GM12878 (cell line): Measurements from ENCODE around the gene PLEKHH2. TPM values are rescaled to one million over a fixed set of nuclear protein-coding genes. Genes with fewer than 3 reads are reported as not detected.

Experiments used
- ATAC-seq: fragments of 200-7000 bp; cut with Tn5 transposase; 3 replicates; pipeline ENCODE4 v1.9.1; 2020; ENCODE audit warnings: mild to moderate bottlenecking, moderate library complexity
- BruUV-seq: library from RNA; stranded (reverse); fragments of 400-500 nt; replicated peaks from 2 replicates; lab custom pipeline; 2021; lab: Mats Ljungman, UMichigan
- CTCF ChIA-PET: fragments of 300-600 bp; sonication (Branson Sonifier 250); formaldehyde crosslinking; extraction: SDS; loops from one replicate; lab custom pipeline; 2021; ENCODE audit warnings: inconsistent platforms; lab: Yijun Ruan, JAX
- POLR2A ChIA-PET: fragments of 350-600 bp; formaldehyde crosslinking; extraction: SDS; loops from one replicate; lab custom pipeline; 2021; ENCODE audit warnings: inconsistent platforms; lab: Charles Lee
- RAD21 ChIA-PET: fragments of 300-600 bp; sonication (Branson Sonifier 250); formaldehyde crosslinking; loops from one replicate; lab custom pipeline; 2023; ENCODE audit warnings: antibody characterized with exemption; ENCODE audit not compliant: unreplicated experiment; lab: Charles Lee
- SMC1A ChIA-PET: fragments of 300-600 bp; sonication (Branson Sonifier 250); formaldehyde crosslinking; loops from one replicate; lab custom pipeline; 2023; ENCODE audit not compliant: unreplicated experiment, uncharacterized antibody; lab: Charles Lee
- DNase-seq: peaks from one replicate; pipeline ENCODE4 v3.0.0-alpha.2; 2011; ENCODE audit warnings: low read depth, low spot score
- FAIRE-seq: peaks from 3 replicates; lab custom pipeline; 2011; peaks lifted over from hg19 to GRCh38; lab: Jason Lieb, UNC
- H2AFZ ChIP-seq: 2 replicates; pipeline ENCODE4 v1.6.0; 2011; ENCODE audit warnings: low read depth, low read length, control low read depth; ENCODE audit not compliant: control insufficient read depth
- H3K27ac ChIP-seq: 2 replicates; pipeline ENCODE4 v1.5.1; 2011; ENCODE audit warnings: control low read depth; ENCODE audit not compliant: control insufficient read depth, insufficient read depth
- H3K27me3 ChIP-seq, 2 experiments: replicated peaks in 1 of 2; 2 replicates each; pipeline versions ENCODE4 v1.6.0 to v1.6.1; 2011; ENCODE audit warnings: low read length in 1 of 2; ENCODE audit not compliant: control insufficient read depth in 2 of 2, insufficient read depth in 2 of 2
- H3K36me3 ChIP-seq, 2 experiments: 2 replicates each; pipeline ENCODE4 v1.5.1; 2011; ENCODE audit warnings: low read length in 1 of 2; ENCODE audit not compliant: control insufficient read depth in 2 of 2, insufficient read depth in 2 of 2
- H3K4me1 ChIP-seq: 2 replicates; pipeline ENCODE4 v1.6.1; 2011; ENCODE audit warnings: mild to moderate bottlenecking, low read length, moderate library complexity, mixed read lengths; ENCODE audit not compliant: control insufficient read depth, insufficient read depth
- H3K4me2 ChIP-seq: 2 replicates; pipeline ENCODE4 v1.6.0; 2011; ENCODE audit warnings: control low read depth; ENCODE audit not compliant: control insufficient read depth, insufficient read depth
- H3K4me3 ChIP-seq: fragments of 200-600 bp; sonication (generic); 2 replicates; pipeline ENCODE4 v1.5.1; 2016
- H3K79me2 ChIP-seq: 2 replicates; pipeline ENCODE4 v1.6.0; 2011; ENCODE audit warnings: low read length; ENCODE audit not compliant: control insufficient read depth, insufficient read depth
- H3K9ac ChIP-seq: 2 replicates; pipeline ENCODE4 v1.8.0; 2011; ENCODE audit warnings: low read length, control low read depth, mixed read lengths; ENCODE audit not compliant: control insufficient read depth, insufficient read depth
- H3K9me3 ChIP-seq: replicated peaks from 3 replicates; pipeline ENCODE4 v1.5.1; 2011; ENCODE audit warnings: mild to moderate bottlenecking, low read length; ENCODE audit not compliant: control insufficient read depth, insufficient read depth
- H4K20me1 ChIP-seq: 2 replicates; pipeline ENCODE4 v1.6.0; 2011; ENCODE audit not compliant: control insufficient read depth, insufficient read depth
- BRCA1 ChIP-seq: IDR thresholded peaks from 2 replicates; pipeline ENCODE4 v1.6.1; 2011; ENCODE audit warnings: low read depth, low read length, improper control_type of control experiment
- CEBPB ChIP-seq, 2 experiments: fragments of 150-350 bp in 1 of 2; IDR thresholded peaks; 2 replicates each; pipeline ENCODE4 v1.6.1; 2012 to 2014; ENCODE audit warnings: low read depth in 2 of 2, low read length in 2 of 2, borderline replicate concordance in 1 of 2, inconsistent platforms in 1 of 2
- CREB1 ChIP-seq: IDR thresholded peaks from 2 replicates; pipeline ENCODE4 v1.6.1; 2012; ENCODE audit warnings: low read depth, mild to moderate bottlenecking, inconsistent platforms
- EGR1 ChIP-seq, 2 experiments: IDR thresholded peaks; 1 replicate in 1 of 2; 2 replicates in 1 of 2; pipeline ENCODE4 v1.6.1; 2011 to 2012; ENCODE audit warnings: low read depth in 2 of 2, low read length in 2 of 2, borderline replicate concordance in 1 of 2, mild to moderate bottlenecking in 1 of 2, moderate library complexity in 1 of 2
- ETV6 ChIP-seq, 2 experiments: fragments of 450-650 bp in 1 of 2; IDR thresholded peaks in 1 of 2; conservative IDR thresholded peaks in 1 of 2; 2 replicates each; pipeline ENCODE4 v1.6.1; 2014; ENCODE audit warnings: antibody characterized with exemption in 1 of 2, borderline replicate concordance in 1 of 2, low read depth in 1 of 2, mild to moderate bottlenecking in 1 of 2, moderate library complexity in 1 of 2
- EZH2 ChIP-seq: IDR thresholded peaks from 2 replicates; pipeline ENCODE4 v1.6.1; 2012; ENCODE audit warnings: low read depth, mild to moderate bottlenecking, control low read depth, inconsistent platforms, low read length, borderline replicate concordance; ENCODE audit not compliant: control insufficient read depth
- IKZF1 ChIP-seq: fragments of 450-650 bp; conservative IDR thresholded peaks from 2 replicates; pipeline ENCODE4 v1.6.1; 2017; ENCODE audit warnings: antibody characterized with exemption, mild to moderate bottlenecking
- IRF4 ChIP-seq: IDR thresholded peaks from 2 replicates; pipeline ENCODE4 v1.6.1; 2011; ENCODE audit warnings: low read depth, low read length
- MXI1 ChIP-seq: fragments of 150-350 bp; IDR thresholded peaks from 2 replicates; pipeline ENCODE4 v1.6.1; 2011; ENCODE audit warnings: low read depth, mild to moderate bottlenecking, inconsistent platforms, low read length, improper control_type of control experiment
- PAX8 ChIP-seq: fragments of 450-650 bp; IDR thresholded peaks from 2 replicates; pipeline ENCODE4 v1.6.1; 2017; ENCODE audit warnings: mild to moderate bottlenecking, moderate library complexity
- PML ChIP-seq: IDR thresholded peaks from 2 replicates; pipeline ENCODE4 v1.6.1; 2012; ENCODE audit warnings: low read length, inconsistent platforms
- SIX5 ChIP-seq: IDR thresholded peaks from 2 replicates; pipeline ENCODE4 v1.6.1; 2011; ENCODE audit warnings: mild to moderate bottlenecking, low read depth, low read length, moderate library complexity; ENCODE audit not compliant: severe bottlenecking
- TAF1 ChIP-seq: IDR thresholded peaks from 2 replicates; pipeline ENCODE4 v1.6.1; 2011; ENCODE audit warnings: mild to moderate bottlenecking, low read depth, low read length, borderline replicate concordance
- ZNF622 ChIP-seq: fragments of 450-650 bp; IDR thresholded peaks from 2 replicates; pipeline ENCODE4 v1.6.1; 2017; ENCODE audit warnings: mild to moderate bottlenecking, inconsistent platforms
- ZZZ3 ChIP-seq: IDR thresholded peaks from 2 replicates; pipeline ENCODE4 v1.6.1; 2011; ENCODE audit warnings: low read depth; ENCODE audit not compliant: control insufficient read depth, insufficient read length
- WGBS: methylation state at CpG from one replicate; pipeline ENCODE4 v1.1.6; 2016; ENCODE audit warnings: low lambda C conversion rate; ENCODE audit not compliant: insufficient replicate concordance, insufficient coverage; ENCODE audit errors: missing lambda C conversion rate; 5-methylcytosine and 5-hydroxymethylcytosine counted together
- in situ Hi-C: fragments of 300-500 bp; cut with MboI; formaldehyde crosslinking; loops from 9 replicates; pipeline ENCODE4 v1.14.3; 2018; ENCODE audit warnings: mixed read lengths
- intact Hi-C: fragments of 100-400 bp; cut with micrococcal nuclease; formaldehyde crosslinking; loops from one replicate; pipeline ENCODE4 v1.14.2; 2022; ENCODE audit not compliant: unreplicated experiment
- polyA plus RNA-seq, 11 experiments: library from polyadenylated mRNA; depleted of rRNA in 4 of 11; unstranded in 6 of 11; stranded (reverse) in 5 of 11; fragments of >200 nt; fragmentation: Nextera tagmentation in 4 of 11; fragmentation: Illumina TruSeq in 1 of 11; extraction: Ambion mirVana in 4 of 11; extraction: Trizol in 1 of 11; gene quantifications; 1 replicate in 1 of 11; 2 replicates in 10 of 11; pipeline versions ENCODE4 v1.2.1 to v1.2.3, GENCODE V29; 2011 to 2016; ENCODE audit warnings: inconsistent platforms in 2 of 11, missing spikeins in 2 of 11, low read depth in 1 of 11
- total RNA-seq, 4 experiments: library from RNA; depleted of rRNA in 3 of 4; stranded (reverse); fragments of >200 nt in 3 of 4; fragmentation: Illumina TruSeq in 1 of 4; extraction: Trizol in 1 of 4; gene quantifications; 2 replicates each; pipeline versions ENCODE4 v1.2.1 to v1.2.3, GENCODE V29; 2013 to 2021

Gene PLEKHH2
- total and polyA plus RNA-seq, 10 of the 15 experiments (the other 5 are each of a cell fraction or from before 2014, with no cell fraction given), result not detected

DNA sequence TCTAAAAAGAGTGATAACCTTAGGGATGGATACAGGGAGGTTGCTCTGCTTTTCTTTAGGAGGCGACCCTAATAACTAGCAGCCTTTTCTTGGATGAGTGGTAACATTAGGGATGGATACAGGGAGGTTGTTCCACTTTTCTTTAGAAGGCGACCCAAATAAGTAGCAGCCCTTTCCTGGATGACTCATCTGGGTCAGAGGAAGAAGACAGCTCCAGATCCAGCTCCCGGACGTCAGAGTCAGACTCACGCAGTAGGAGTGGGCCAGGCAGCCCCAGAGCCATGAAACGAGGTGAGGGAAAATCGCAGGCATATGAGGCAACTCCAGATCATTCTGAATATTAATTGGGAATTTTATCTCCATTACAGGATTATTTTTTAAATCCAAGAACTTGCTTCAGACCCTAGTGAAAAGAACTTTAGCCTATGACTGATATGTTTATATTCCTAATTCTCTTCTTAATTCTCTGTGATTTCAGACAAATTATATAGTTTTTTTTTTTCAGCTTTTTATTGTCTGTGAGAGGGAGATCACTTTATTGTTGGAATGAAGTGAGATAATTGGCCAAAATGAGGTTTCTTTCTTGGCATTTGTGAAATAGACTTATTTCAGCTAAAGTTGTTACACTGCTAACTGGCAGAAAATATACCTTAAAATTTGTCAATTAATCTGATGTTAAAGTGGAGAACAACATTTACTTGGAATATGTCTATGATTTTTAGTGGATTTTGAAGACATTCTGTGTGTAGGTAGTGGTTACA lies 70.4 kb downstream of the PLEKHH2 start:
- Histone ChIP-seq H3K36me3 (no peaks in the 10 kb centered on the region), H3K4me3 (no peak overlapping the region), H2AFZ (no peak overlapping the region), H3K9me3 (no peaks in the 10 kb centered on the region), H3K27me3 (no peaks in the 10 kb centered on the region), H3K79me2 (no peaks in the 10 kb centered on the region), H4K20me1 (no peaks in the 10 kb centered on the region), H3K4me1 (no peaks in the 10 kb centered on the region), H3K9ac (no peak overlapping the region), H3K4me2 (no peak overlapping the region), H3K27ac (no peak overlapping the region)
- FAIRE-seq, result no peak
- ChIA-PET RAD21 (interaction anchor here (0.7 kb wide), 1 partner anchor 46 kb away, joined by 3 read pairs; no protein-coding TSS in a partner anchor), POLR2A (no interaction called here), CTCF (no interaction called here), SMC1A (no interaction called here)
- TF ChIP-seq PML (no peak), IRF4 (no peak), BRCA1 (no peak), ZNF622 (no peak)
- in situ Hi-C loops, result no loop called here
- no peak for DNase-seq
- intact Hi-C loops, result no loop called here
- WGBS, result 54% methylated on average over 7 of the region's 7 CpGs
- BruUV-seq, result no TSS peak
- no peak for ATAC-seq

DNA sequence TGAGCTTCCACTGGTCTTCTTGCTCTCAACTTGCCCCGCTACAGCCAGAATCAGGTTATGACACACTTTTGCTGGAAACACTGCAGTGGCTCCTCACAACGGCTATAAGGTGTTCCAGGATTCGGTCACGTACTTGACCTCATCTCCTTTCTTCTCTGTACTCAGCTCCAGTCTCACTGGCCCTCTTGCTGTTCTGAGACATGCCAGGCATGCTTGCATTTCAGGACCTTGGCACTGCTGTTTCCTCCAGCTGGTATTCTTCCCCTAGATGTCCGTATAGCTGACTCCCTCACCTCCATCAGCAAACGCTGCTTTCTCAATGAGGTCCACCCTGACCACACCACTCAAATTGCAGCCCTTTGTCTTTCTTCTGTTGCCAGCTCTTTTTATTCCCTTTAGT lies 71.1 kb downstream of the PLEKHH2 start:
- H4K20me1 ChIP-seq, result no peaks in the 10 kb centered on the region
- H2AFZ ChIP-seq, result no peak overlapping the region
- ChIA-PET SMC1A (no interaction called here), POLR2A (no interaction called here), CTCF (no interaction called here), RAD21 (no interaction called here)
- BruUV-seq, result no TSS peak
- H3K4me2 ChIP-seq, result no peak overlapping the region
- no peaks in the 10 kb centered on the region for H3K4me1 ChIP-seq
- H3K9me3 ChIP-seq, result no peaks in the 10 kb centered on the region
- no peak overlapping the region for H3K4me3 ChIP-seq
- 85% methylated on average over 6 of the region's 6 CpGs for WGBS
- in situ Hi-C loops (no loop called here), intact Hi-C loops (no loop called here)
- ATAC-seq, result no peak
- H3K79me2 ChIP-seq, result no peaks in the 10 kb centered on the region
- TF ChIP-seq CEBPB (IDR thresholded peaks at IDR 0.05; ENCODE audit: borderline replicate concordance in 1 of 2, low read depth in 2 of 2, low read length in 2 of 2) (no peak), TAF1 (no peak), MXI1 (no peak), CREB1 (no peak), PAX8 (no peak), EZH2 (no peak), PML (no peak), IKZF1 (no peak), SIX5 (no peak), ETV6 (conservative IDR thresholded peaks at IDR 0.05 in 1 of 2, IDR thresholded peaks at IDR 0.05 in 1 of 2; ENCODE audit: borderline replicate concordance in 1 of 2, low read depth in 1 of 2) (no peak), EGR1 (IDR thresholded peaks at IDR 0.05; ENCODE audit: borderline replicate concordance in 1 of 2, low read depth in 2 of 2, low read length in 2 of 2) (no peak), ZZZ3 (no peak)
- TF ChIP-seq, all 136 proteins: peak for 0
- no peak overlapping the region for H3K27ac ChIP-seq
- H3K27me3 ChIP-seq, result no peaks in the 10 kb centered on the region
- H3K9ac ChIP-seq, result no peak overlapping the region
- no peak for FAIRE-seq
- no peak for DNase-seq
- H3K36me3 ChIP-seq, result no peaks in the 10 kb centered on the region
